Skeletal muscle satellite cell (primary cell): Measurements from ENCODE around the gene ZNF579.
"Not testable (repeated sequence)": the region's sequence is repeated elsewhere in the genome, so short reads cannot be mapped to it uniquely, and the experiment has no call there.

ENCODE experiments used
- H3K27me3 ChIP-seq: 2 replicates; pipeline ENCODE4 v1.7.0; 2013; ENCODE audit warnings: low read length; ENCODE audit not compliant: control insufficient read depth, insufficient read depth
- H3K36me3 ChIP-seq: 2 replicates; pipeline ENCODE4 v1.7.0; 2013; ENCODE audit warnings: mild to moderate bottlenecking, control low read depth, low read length; ENCODE audit not compliant: insufficient read depth
- H3K4me1 ChIP-seq: 2 replicates; pipeline ENCODE4 v1.7.0; 2013; ENCODE audit warnings: low read length; ENCODE audit not compliant: control insufficient read depth, insufficient read depth
- H3K4me2 ChIP-seq: 2 replicates; pipeline ENCODE4 v1.7.0; 2013; ENCODE audit warnings: mild to moderate bottlenecking, low read length
- H3K4me3 ChIP-seq: 2 replicates; pipeline ENCODE4 v1.7.0; 2013; ENCODE audit warnings: low read length
- H3K9ac ChIP-seq: 2 replicates; pipeline ENCODE4 v1.7.0; 2013; ENCODE audit warnings: mild to moderate bottlenecking, low read depth, low read length, moderate library complexity
- H3K9me3 ChIP-seq: replicated peaks from 2 replicates; pipeline ENCODE4 v1.7.0; 2013; ENCODE audit warnings: mild to moderate bottlenecking, control low read depth, low read length

ZNF579 gene

GRCh38 chr19:55534280-55534679 is 46.4 kb downstream of the ZNF579 start:
- not testable (repeated sequence) for H3K36me3 ChIP-seq, H3K4me1 ChIP-seq, H3K9me3 ChIP-seq, H3K9ac ChIP-seq, H3K27me3 ChIP-seq, H3K4me3 ChIP-seq, H3K4me2 ChIP-seq

GRCh38 chr19:55530996-55531395 is 49.7 kb downstream of the ZNF579 start:
- Histone ChIP-seq H3K9me3 (no peaks in the 10 kb centered on the region), H3K36me3 (no peaks in the 10 kb centered on the region), H3K4me2 (no peak overlapping the region), H3K4me3 (no peak overlapping the region), H3K4me1 (peaks cover 8% of the 10 kb centered on the region), H3K9ac (no peak overlapping the region), H3K27me3 (no peaks in the 10 kb centered on the region)

GRCh38 chr19:55529636-55530234 is 50.9 kb downstream of the ZNF579 start:
- Histone ChIP-seq H3K36me3 (no peaks in the 10 kb centered on the region), H3K4me2 (no peak overlapping the region), H3K9me3 (no peaks in the 10 kb centered on the region), H3K27me3 (no peaks in the 10 kb centered on the region), H3K4me1 (peaks cover 8% of the 10 kb centered on the region), H3K4me3 (no peak overlapping the region), H3K9ac (no peak overlapping the region)

- H3K36me3 ChIP-seq = no peaks in the 10 kb centered on the region
- H3K4me1 ChIP-seq = peaks cover 8% of the 10 kb centered on the region
- no peak overlapping the region for H3K9ac ChIP-seq
- H3K27me3 ChIP-seq = no peaks in the 10 kb centered on the region
- no peak overlapping the region for H3K4me3 ChIP-seq
- H3K4me2 ChIP-seq = no peak overlapping the region
- H3K9me3 ChIP-seq = no peaks in the 10 kb centered on the region
Measured at GRCh38 chr19:55528030-55528803, 52.4 kb downstream of the ZNF579 start.

- Histone ChIP-seq H3K9ac (no peak overlapping the region), H3K9me3 (no peaks in the 10 kb centered on the region), H3K4me1 (peaks cover 8% of the 10 kb centered on the region), H3K27me3 (no peaks in the 10 kb centered on the region), H3K36me3 (no peaks in the 10 kb centered on the region), H3K4me3 (no peak overlapping the region), H3K4me2 (no peak overlapping the region)
Measured at GRCh38 chr19:55527197-55528029, 53.2 kb downstream of the ZNF579 start.
